GM19239 (cell line): ENCODE results near the gene RDH8.

Experiments used
- DNase-seq: peaks from one replicate; pipeline ENCODE4 v3.0.0; 2011; ENCODE audit warnings: low spot score; ENCODE audit not compliant: insufficient read length
- FAIRE-seq: peaks from 2 replicates; lab custom pipeline; 2011; peaks lifted over from hg19 to GRCh38; lab: Jason Lieb, UNC

The RDH8 gene

GRCh38 chr19:10027158-10027997 is 14.1 kb downstream of the RDH8 start:
- FAIRE-seq: no peak

GRCh38 chr19:10033614-10034013 is 20.3 kb downstream of the RDH8 start:
- FAIRE-seq: no peak
- DNase-seq: no peak

More at GRCh38 chr19:10027158-10027997, 14.1 kb downstream of the RDH8 start:
- DNase-seq: peak; percentile 93

DNA sequence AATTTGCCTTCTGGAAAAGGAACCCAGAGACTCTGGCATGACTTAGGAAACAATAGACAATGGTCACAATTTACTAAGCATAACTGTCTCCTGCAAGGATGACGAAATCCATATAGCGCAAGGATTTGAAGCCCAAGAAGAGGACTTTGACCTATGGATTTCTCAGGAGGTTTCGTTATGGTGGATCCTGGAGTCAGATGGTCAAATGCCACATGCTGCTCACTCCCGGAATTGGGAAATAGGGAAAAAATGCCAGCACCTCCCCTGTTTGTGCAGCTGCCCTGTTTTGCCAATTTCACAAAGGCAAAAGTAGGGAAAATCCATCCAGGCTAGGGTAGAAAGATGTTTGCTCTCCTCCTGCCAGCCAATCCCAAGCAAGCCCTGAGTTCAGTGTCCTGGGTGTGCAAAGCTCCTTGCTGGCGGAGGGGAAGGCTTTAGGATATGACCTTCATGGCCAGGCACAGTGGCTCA is 23.4 kb downstream of the RDH8 start:
- no peak for FAIRE-seq
- DNase-seq: no peak

- no peak for FAIRE-seq
- DNase-seq: no peak
Observed at GRCh38 chr19:10037367-10037766, 24.1 kb downstream of the RDH8 start.

GRCh38 chr19:10037809-10038208 is 24.5 kb downstream of the RDH8 start:
- FAIRE-seq (no peak), DNase-seq (no peak)

GRCh38 chr19:10043286-10043927 is 30.1 kb downstream of the RDH8 start:
- DNase-seq (no peak), FAIRE-seq (no peak)

DNA sequence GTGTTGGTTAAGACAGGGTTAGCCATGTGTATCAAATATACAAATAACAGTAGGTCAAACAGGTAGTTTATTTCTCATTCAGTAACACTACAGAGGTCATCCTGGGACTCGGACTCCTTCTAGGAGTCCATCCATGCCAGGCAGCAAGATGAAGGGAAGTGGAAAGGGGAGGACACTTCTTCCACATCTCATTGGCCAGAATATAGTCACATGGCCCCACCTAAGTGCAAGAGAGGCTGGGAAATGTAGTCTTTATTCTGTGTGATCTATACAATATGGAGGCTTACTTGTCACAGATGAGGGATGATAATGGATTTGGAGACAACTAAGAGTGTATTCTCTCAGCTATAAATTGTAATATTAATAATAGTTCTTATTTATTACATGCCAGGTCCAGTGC is 31.1 kb downstream of the RDH8 start:
- DNase-seq (no peak), FAIRE-seq (no peak)

DNA sequence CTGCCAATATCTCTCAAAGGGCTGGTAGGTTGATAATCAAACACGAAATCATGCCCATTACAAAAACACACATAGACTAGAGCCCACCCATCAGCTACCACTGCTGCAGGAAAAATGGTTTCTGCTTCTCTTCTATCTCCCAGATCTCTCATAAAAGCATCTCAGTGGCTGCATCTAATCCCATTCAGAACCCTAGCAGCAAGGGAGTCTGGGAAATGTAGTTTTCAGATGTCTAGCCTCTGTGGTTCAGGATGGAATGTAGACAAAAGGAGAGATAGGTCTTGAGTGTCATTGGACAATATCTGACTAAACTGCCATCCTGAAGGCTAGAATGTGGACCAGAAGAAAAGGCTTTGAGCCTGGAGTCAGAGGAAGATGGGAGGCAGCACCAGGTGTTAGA is 32.1 kb downstream of the RDH8 start:
- FAIRE-seq: no peak

DNA sequence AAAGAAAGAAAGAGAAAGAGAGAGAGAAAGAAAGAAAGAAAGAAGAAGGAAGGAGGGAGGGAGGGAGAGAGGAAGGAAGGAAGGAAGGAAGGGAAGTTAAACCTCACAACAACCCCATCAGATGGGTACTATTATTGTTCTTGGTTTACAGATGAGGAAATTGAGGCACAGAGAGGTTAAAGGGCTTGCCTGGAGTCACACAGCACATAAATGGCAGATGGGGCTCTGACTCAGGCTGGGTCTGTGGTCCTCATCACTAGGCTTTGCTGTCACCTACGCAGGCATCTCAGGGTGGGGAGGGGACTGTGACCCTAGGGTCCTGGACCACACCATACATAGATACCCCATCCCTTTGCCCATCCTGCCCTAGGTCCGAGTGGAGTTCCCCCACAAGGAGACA is 36.3 kb downstream of the RDH8 start:
- FAIRE-seq: no peak
- DNase-seq: no peak

More for the DNA sequence above, 32.1 kb downstream of the RDH8 start:
- no peak for DNase-seq

- FAIRE-seq (no peak), DNase-seq (no peak)
Observed at GRCh38 chr19:10052602-10053360, 39.5 kb downstream of the RDH8 start.

- DNase-seq (no peak), FAIRE-seq (no peak)
Observed at GRCh38 chr19:10061717-10062310, 48.5 kb downstream of the RDH8 start.

GRCh38 chr19:10068205-10068604 is 54.9 kb downstream of the RDH8 start:
- FAIRE-seq: no peak
- no peak for DNase-seq

- DNase-seq (no peak), FAIRE-seq (no peak)
Observed at GRCh38 chr19:10069046-10069445, 55.8 kb downstream of the RDH8 start.

DNA sequence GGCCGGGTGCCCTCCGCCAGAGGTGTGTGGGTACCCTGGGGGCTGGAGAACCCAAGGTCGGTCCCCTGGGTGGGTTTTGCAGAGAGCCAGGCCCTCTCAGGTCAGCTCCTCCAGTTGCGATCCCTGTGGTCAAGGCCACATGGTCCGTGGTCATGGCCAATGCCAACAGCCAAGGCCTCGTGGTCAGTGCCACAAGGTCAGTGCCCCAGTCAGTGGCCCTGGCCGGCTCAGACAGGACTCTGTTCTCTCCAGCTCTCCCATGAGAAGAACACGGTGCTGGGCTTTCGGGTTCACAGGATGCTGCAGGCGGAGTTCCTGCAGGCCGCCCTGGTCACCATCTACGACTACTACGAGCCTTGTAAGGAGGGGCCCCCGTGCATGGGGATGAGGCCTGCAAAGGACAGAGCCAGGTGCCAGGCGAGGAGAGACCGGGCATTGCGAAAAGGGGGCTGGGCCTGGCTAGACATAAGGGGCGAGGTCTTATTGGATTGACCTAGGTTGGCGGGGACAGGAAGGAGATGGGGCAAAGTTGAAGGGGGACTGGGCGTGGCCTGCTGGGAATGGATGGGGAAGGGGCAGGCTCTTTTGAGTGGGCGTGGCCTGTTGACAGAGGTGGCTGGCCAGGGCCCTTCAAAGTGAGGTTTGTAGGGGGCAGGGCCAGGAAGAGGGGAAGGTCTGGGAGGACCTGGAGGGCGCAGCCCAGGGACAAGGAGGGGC is 57.6 kb downstream of the RDH8 start:
- DNase-seq (no peak), FAIRE-seq (no peak)
